ENCODE data around the gene FAM200C. TPM values are rescaled to one million over a fixed set of nuclear protein-coding genes. Genes with fewer than 3 reads are reported as not detected.

The FAM200C gene
- total RNA-seq, 1 donor from 2014 or later = not detected

DNA sequence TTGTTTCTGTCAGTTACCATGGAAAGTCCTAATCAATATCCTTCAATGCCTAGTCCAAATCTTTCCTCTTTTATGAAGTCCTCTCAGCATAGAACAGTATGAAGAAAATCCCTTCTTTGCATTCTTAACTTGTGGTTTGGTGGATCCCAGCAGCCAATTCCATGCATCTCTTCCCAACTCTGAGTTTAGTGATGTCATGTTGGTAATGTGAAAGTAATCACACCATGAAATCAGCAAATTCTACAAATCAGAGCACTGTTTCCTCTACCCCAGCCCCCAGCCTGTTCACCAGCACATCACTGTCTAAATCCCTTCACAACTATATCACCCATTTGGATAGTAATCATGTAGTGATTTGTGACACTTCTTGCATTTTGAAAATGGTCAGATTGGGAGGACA, 24.7 kb downstream of the FAM200C start:
- Histone ChIP-seq H3K27me3 (no peaks in the 10 kb centered on the region), H3K4me3 (no peak overlapping the region), H3K9me3 (no peaks in the 10 kb centered on the region), H3K36me3 (no peaks in the 10 kb centered on the region), H3K4me1 (peaks cover 0 to 4% of the 10 kb centered on the region in 2 donors), H3K27ac (no peak overlapping the region)
- no peak for DNase-seq (ENCODE audit: low spot score in 2 of 2)
- intact Hi-C loops (cut with DNase I) = no loop called here
- TF ChIP-seq, protein P1, sequence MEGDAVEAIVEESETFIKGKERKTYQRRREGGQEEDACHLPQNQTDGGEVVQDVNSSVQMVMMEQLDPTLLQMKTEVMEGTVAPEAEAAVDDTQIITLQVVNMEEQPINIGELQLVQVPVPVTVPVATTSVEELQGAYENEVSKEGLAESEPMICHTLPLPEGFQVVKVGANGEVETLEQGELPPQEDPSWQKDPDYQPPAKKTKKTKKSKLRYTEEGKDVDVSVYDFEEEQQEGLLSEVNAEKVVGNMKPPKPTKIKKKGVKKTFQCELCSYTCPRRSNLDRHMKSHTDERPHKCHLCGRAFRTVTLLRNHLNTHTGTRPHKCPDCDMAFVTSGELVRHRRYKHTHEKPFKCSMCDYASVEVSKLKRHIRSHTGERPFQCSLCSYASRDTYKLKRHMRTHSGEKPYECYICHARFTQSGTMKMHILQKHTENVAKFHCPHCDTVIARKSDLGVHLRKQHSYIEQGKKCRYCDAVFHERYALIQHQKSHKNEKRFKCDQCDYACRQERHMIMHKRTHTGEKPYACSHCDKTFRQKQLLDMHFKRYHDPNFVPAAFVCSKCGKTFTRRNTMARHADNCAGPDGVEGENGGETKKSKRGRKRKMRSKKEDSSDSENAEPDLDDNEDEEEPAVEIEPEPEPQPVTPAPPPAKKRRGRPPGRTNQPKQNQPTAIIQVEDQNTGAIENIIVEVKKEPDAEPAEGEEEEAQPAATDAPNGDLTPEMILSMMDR (IDR thresholded peaks at IDR 0.05) = no peak

DNA sequence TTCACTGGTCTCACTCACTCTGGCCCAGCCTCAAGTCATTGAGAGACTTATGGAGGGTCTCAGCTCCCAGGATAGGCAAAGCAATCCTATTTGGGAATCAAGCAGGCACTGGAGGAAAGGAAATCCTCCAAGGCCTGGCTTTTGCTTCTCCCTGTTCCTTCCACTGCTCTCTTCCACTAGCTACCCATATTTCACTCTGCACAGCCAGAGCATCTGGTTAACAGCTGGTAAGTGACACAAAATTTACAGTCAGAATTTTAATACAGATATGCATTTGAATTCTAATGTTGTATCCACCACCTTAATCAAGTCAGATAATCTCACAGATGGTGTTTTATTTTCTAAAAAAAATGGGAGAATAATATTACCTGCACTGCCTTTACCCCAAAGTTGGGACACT, 28.6 kb downstream of the FAM200C start:
- peaks cover 0 to 13% of the 10 kb centered on the region in 2 donors for H3K4me1 ChIP-seq
- no peak overlapping the region for H3K27ac ChIP-seq
- H3K9me3 ChIP-seq = no peaks in the 10 kb centered on the region
- TF ChIP-seq, protein P1 (IDR thresholded peaks at IDR 0.05) = no peak
- intact Hi-C loops (cut with DNase I) = no loop called here
- no peak overlapping the region for H3K4me3 ChIP-seq
- no peaks in the 10 kb centered on the region for H3K27me3 ChIP-seq
- DNase-seq (ENCODE audit: low spot score in 2 of 2) = no peak
- H3K36me3 ChIP-seq = no peaks in the 10 kb centered on the region

DNA sequence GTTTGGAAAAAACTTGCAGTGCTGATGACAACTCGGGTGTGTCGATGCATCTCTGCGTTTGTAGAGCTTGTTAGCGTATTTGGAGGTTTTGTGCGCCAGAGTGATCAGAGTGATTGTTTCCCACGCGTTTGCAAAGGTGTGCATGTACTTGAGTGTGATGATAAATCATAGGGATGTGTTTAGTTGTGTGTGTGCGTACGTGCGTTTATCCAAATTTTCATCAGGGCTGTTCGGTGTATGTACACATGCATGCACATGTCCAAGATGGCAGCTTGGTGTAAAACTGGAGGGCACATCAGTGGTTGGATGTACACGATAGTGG, 29.2 kb downstream of the FAM200C start:
- H3K27ac ChIP-seq = peak overlapping the region; percentile 69 to 81
- H3K4me3 ChIP-seq = peak overlapping the region; percentile 82 to 90
- no peaks in the 10 kb centered on the region for H3K27me3 ChIP-seq
- TF ChIP-seq, protein P1 (IDR thresholded peaks at IDR 0.05) = no peak
- no peak for DNase-seq (ENCODE audit: low spot score in 2 of 2)
- peaks cover 0 to 13% of the 10 kb centered on the region in 2 donors for H3K4me1 ChIP-seq
- H3K9me3 ChIP-seq = no peaks in the 10 kb centered on the region
- H3K36me3 ChIP-seq = no peaks in the 10 kb centered on the region
- intact Hi-C loops (cut with DNase I) = no loop called here

DNA sequence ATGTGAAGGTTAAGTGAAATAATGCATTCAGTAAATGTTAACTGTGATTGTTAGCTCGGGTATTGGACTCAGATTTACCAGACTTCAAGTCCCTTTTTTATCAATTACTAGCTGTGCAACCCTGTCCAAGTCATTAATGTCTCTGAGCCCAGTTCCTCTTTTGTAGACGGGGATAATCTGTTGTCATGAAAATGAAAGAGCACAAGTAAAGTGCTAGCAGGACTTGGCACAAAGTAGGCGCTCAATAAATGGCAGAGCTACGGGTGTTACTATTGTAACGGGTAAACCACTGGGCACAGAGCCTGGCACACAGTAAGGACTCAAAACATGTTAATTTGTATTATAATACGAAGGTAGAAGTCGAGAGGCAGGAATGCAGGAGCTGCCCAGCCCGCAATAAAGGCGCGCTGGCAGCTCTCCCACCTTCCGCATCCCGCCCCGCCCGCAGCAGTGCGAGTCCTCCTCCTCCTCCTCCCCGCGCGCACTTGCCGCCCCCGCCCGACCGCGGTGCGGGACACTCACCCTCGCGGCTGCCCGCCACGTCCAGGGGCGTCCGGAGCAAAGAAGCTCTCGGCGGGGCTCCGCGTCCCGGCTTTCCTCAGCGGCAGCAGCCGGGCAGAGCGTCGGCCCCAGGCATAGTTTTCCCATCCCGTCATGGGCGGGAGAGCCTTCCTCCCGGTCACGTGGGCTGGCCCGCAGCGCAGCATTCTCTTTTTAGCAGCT, 29.7 kb downstream of the FAM200C start, which contains the start of gene C1QTNF2:
Gene C1QTNF2, minus strand, starts transcription at position 637 of the 723 bp plus-strand sequence. CDS start 15,615 bp downstream, outside the sequence.
- H3K9me3 ChIP-seq = no peaks in the 10 kb centered on the region
- H3K27me3 ChIP-seq = no peaks in the 10 kb centered on the region
- no peaks in the 10 kb centered on the region for H3K36me3 ChIP-seq
- H3K27ac ChIP-seq = peak within 1 kb of the TSS; percentile 69 to 81
- H3K4me1 ChIP-seq = peaks cover 0 to 13% of the 10 kb centered on the region in 2 donors
- DNase-seq (ENCODE audit: low spot score in 2 of 2) = peak in 1 of 2 donors; percentile 82
- peak within 1 kb of the TSS; percentile 82 to 90 for H3K4me3 ChIP-seq
- TF ChIP-seq, protein P1 (IDR thresholded peaks at IDR 0.05) = no peak
- intact Hi-C loops (cut with DNase I) = no loop called here

DNA sequence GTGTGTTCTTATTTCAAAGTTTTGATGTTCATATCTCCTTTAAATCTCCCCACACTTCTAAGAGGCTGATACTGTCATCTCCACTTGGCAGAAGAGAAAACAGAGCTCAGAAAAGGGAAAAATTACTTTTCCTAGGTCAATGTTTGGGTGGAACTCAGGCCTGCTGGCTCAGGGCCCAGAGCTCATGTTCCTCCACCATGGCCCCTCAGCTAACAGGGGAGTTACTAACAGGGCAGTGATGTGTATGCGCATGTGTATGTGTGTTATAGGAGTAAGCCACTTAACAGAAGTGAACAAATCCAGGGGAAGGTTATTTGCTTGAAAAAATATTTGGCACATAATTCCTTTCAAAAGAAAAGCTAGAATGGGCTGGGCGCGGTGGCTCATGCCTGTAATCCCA, 32.0 kb downstream of the FAM200C start:
- TF ChIP-seq, protein P1 (IDR thresholded peaks at IDR 0.05) = no peak
- H3K4me1 ChIP-seq = peaks cover 0 to 17% of the 10 kb centered on the region in 2 donors
- no peaks in the 10 kb centered on the region for H3K36me3 ChIP-seq
- no peak for DNase-seq (ENCODE audit: low spot score in 2 of 2)
- no peak overlapping the region for H3K27ac ChIP-seq
- no peaks in the 10 kb centered on the region for H3K9me3 ChIP-seq
- H3K27me3 ChIP-seq = no peaks in the 10 kb centered on the region
- intact Hi-C loops (cut with DNase I) = no loop called here
- no peak overlapping the region for H3K4me3 ChIP-seq

Measured in ascending aorta (tissue), 2 donors.